A204.1 (cell line): ENCODE data around the gene ABHD5.
A peak's percentile ranks its signal among the peaks of the same experiment; 100 is the strongest.

ENCODE experiments used
- FAIRE-seq: peaks from 2 replicates; lab custom pipeline; 2012; peaks lifted over from hg19 to GRCh38; lab: Jason Lieb, UNC

ABHD5 gene

GRCh38 chr3:43757666-43758321 lies 67.1 kb downstream of the ABHD5 start:
- no peak for FAIRE-seq

- FAIRE-seq, result no peak
These were observed 68.0 kb downstream of the ABHD5 start for GRCh38 chr3:43758592-43759225.

GRCh38 chr3:43759297-43759782 lies 68.6 kb downstream of the ABHD5 start:
- no peak for FAIRE-seq

GRCh38 chr3:43759938-43760337 lies 69.2 kb downstream of the ABHD5 start:
- no peak for FAIRE-seq

- no peak for FAIRE-seq
These were observed 70.2 kb downstream of the ABHD5 start for GRCh38 chr3:43760938-43761337.

GRCh38 chr3:43762451-43762850 lies 71.7 kb downstream of the ABHD5 start:
- FAIRE-seq, result no peak

- no peak for FAIRE-seq
These were observed 73.3 kb downstream of the ABHD5 start for GRCh38 chr3:43764056-43764455.

- no peak for FAIRE-seq
These were observed 73.7 kb downstream of the ABHD5 start for GRCh38 chr3:43764471-43764870.

GRCh38 chr3:43765521-43765971 lies 74.8 kb downstream of the ABHD5 start:
- FAIRE-seq, result no peak

- FAIRE-seq, result no peak
These were observed 76.1 kb downstream of the ABHD5 start for GRCh38 chr3:43766672-43767465.

- no peak for FAIRE-seq
These were observed 77.7 kb downstream of the ABHD5 start for GRCh38 chr3:43768381-43768973.

- peak; percentile 3 for FAIRE-seq
These were observed 78.6 kb downstream of the ABHD5 start for GRCh38 chr3:43769097-43769884.

- no peak for FAIRE-seq
These were observed 79.2 kb downstream of the ABHD5 start for GRCh38 chr3:43769885-43770425.

- FAIRE-seq, result no peak
These were observed 79.8 kb downstream of the ABHD5 start for GRCh38 chr3:43770426-43771103.

GRCh38 chr3:43771610-43772009 lies 80.9 kb downstream of the ABHD5 start:
- FAIRE-seq, result no peak

GRCh38 chr3:43773273-43774094 lies 82.7 kb downstream of the ABHD5 start:
- no peak for FAIRE-seq

- no peak for FAIRE-seq
These were observed 84.1 kb downstream of the ABHD5 start for GRCh38 chr3:43774799-43775198.

- no peak for FAIRE-seq
These were observed 85.4 kb downstream of the ABHD5 start for GRCh38 chr3:43776101-43776500.

- no peak for FAIRE-seq
These were observed 89.1 kb downstream of the ABHD5 start for GRCh38 chr3:43779850-43780249.

GRCh38 chr3:43782541-43782940 lies 91.8 kb downstream of the ABHD5 start:
- FAIRE-seq, result no peak
